Activated CD8-positive, alpha-beta memory T cell treated with anti-CD3 and anti-CD28 coated beads, Interleukin-2, amount 50 U/mL, for 4 hours (primary cell): ENCODE measurements around the gene STX16.

Experiments
- DNase-seq: peaks from one replicate; pipeline ENCODE4 v3.0.0-alpha.2; 2020

STX16 gene

GRCh38 chr20:58699623-58700107 lies 48.6 kb downstream of the STX16 start:
- no peak for DNase-seq

GRCh38 chr20:58700121-58700821 lies 49.2 kb downstream of the STX16 start:
- no peak for DNase-seq

- no peak for DNase-seq
Observed at GRCh38 chr20:58700823-58701222, 49.7 kb downstream of the STX16 start.

- DNase-seq = no peak
Observed at GRCh38 chr20:58701431-58702160, 50.5 kb downstream of the STX16 start.

- DNase-seq = no peak
Observed at GRCh38 chr20:58702161-58702510, 51.1 kb downstream of the STX16 start.

- no peak for DNase-seq
Observed at GRCh38 chr20:58702859-58703648, 52.0 kb downstream of the STX16 start.

GRCh38 chr20:58703765-58704371 lies 52.8 kb downstream of the STX16 start:
- DNase-seq = no peak

GRCh38 chr20:58705208-58705926 lies 54.3 kb downstream of the STX16 start:
- no peak for DNase-seq

GRCh38 chr20:58706150-58706892 lies 55.2 kb downstream of the STX16 start:
- no peak for DNase-seq

- DNase-seq = no peak
Observed at GRCh38 chr20:58706975-58707681, 56.0 kb downstream of the STX16 start.

GRCh38 chr20:58707770-58708169 lies 56.7 kb downstream of the STX16 start:
- no peak for DNase-seq

GRCh38 chr20:58708246-58708931 lies 57.3 kb downstream of the STX16 start:
- DNase-seq = no peak

GRCh38 chr20:58709013-58709702 lies 58.1 kb downstream of the STX16 start:
- DNase-seq = no peak

- no peak for DNase-seq
Observed at GRCh38 chr20:58709703-58710039, 58.6 kb downstream of the STX16 start.

- no peak for DNase-seq
Observed at GRCh38 chr20:58710481-58711265, 59.6 kb downstream of the STX16 start.

GRCh38 chr20:58711266-58712051 lies 60.4 kb downstream of the STX16 start:
- no peak for DNase-seq

GRCh38 chr20:58712151-58712791 lies 61.2 kb downstream of the STX16 start:
- DNase-seq = no peak
